Mucosa of stomach (tissue), 1 donor: Measurements from ENCODE around the gene GHDC.
A peak's percentile ranks its signal among the peaks of the same experiment; 100 is the strongest.

Source experiments
- H3K27me3 ChIP-seq: one replicate; pipeline ENCODE4 v1.7.0; 2013; ENCODE audit warnings: mild to moderate bottlenecking, low read length; ENCODE audit not compliant: control insufficient read depth, insufficient read depth
- H3K36me3 ChIP-seq: one replicate; pipeline ENCODE4 v1.7.0; 2013; ENCODE audit warnings: low read length; ENCODE audit not compliant: control insufficient read depth, insufficient read depth
- H3K4me1 ChIP-seq: one replicate; pipeline ENCODE4 v1.7.0; 2013; ENCODE audit warnings: mild to moderate bottlenecking, low read length; ENCODE audit not compliant: control insufficient read depth, insufficient read depth
- H3K4me3 ChIP-seq: one replicate; pipeline ENCODE4 v1.7.0; 2013; ENCODE audit warnings: low read length
- H3K9ac ChIP-seq: one replicate; pipeline ENCODE4 v1.7.0; 2013; ENCODE audit warnings: mild to moderate bottlenecking, low read length, moderate library complexity
- H3K9me3 ChIP-seq: one replicate; pipeline ENCODE4 v1.7.0; 2013; ENCODE audit warnings: mild to moderate bottlenecking, low read length, moderate library complexity; ENCODE audit not compliant: control insufficient read depth
- donor health status: Pancreatic carcinoma.

GHDC gene

DNA sequence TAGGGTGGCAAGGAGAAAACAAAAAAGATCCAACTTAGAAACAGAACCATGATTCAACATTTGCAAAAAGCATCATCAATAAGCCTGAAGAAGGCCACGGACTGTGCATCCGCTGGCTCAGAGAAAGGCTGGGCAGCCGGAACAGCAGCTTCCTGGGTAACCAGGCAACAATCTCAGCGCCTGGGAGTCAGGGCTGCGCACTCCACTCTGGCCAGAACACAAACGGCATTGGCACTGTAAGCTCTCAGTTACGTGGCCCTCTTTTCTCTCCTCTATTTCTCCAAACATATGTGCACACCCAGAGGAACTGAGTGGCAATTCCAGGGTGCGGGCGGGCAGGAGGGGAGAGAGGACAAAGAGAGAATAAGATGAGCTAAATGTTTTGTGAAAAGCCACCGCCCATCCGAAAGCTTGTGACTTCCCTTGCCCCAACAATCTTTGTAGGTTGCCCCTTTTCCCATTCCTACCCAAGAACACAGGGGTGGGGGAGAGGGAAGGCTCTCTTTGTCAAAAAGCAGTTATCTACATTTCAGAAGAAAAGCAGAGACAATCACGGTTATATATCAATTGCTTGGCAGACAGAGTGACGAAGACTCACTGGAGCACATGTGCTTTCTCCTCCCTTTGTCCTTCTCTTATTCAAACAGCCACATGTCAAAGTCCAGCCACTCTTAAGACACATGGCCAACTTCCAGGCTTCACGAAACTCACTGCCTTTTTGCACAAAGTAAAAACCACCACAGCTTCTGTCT is 6.6 kb upstream of the GHDC start:
- no peak overlapping the region for H3K9ac ChIP-seq
- H3K4me3 ChIP-seq: no peak overlapping the region
- H3K4me1 ChIP-seq: peaks cover 17% of the 10 kb centered on the region
- H3K27me3 ChIP-seq: no peaks in the 10 kb centered on the region
- peaks cover 3% of the 10 kb centered on the region for H3K36me3 ChIP-seq
- no peaks in the 10 kb centered on the region for H3K9me3 ChIP-seq

DNA sequence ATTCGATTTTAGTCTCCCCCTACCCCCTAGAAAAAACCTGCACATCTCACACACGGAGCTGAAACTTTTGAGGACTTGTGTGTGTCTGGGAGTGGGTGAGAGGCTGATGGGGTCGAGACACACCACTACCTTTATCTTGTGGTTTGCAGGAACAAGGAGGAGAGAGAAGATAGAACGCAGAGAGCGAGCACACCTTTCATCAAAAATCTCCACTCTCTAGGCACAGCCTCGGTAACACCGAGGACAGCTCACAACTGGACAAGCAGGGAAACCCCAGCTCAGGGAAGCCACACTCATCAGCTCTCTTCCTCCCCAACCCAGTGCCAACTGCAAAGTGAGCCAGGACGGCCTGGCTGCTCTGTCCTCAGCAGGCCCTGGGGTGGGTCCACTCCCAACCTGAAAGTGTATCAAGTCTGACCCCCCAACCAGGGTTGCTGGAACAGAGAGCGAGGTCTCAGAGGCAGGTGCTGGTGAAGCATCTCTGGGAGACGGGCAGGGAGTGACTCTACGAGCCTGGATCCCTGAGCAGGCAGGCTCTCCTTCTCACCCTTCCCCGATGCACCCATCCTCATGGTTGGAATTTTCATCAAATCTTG is 5.2 kb upstream of the GHDC start:
- Histone ChIP-seq H3K4me1 (peaks cover 18% of the 10 kb centered on the region), H3K9me3 (no peaks in the 10 kb centered on the region), H3K4me3 (no peak overlapping the region), H3K27me3 (no peaks in the 10 kb centered on the region), H3K9ac (no peak overlapping the region), H3K36me3 (no peaks in the 10 kb centered on the region)

DNA sequence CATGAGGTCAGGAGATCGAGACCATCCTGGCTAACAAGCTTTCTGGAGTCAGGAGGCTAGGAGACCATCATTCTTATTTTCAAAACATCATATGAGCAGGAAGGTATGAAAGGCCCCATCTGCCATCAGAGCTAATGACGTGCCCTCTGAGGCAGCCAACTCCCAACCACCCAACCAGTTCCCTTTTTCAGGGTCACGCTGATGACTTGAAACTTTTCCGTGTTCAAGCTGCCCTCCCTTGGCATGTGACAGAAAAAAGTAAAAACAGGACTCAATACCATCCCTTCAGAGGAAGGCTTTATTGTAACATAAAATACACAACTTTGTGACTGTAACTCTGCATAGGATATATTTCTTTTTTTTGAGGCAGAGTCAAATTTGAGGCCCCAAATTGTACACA is 4.6 kb upstream of the GHDC start:
- Histone ChIP-seq H3K9ac (no peak overlapping the region), H3K36me3 (no peaks in the 10 kb centered on the region), H3K27me3 (no peaks in the 10 kb centered on the region), H3K4me1 (peaks cover 24% of the 10 kb centered on the region), H3K4me3 (no peak overlapping the region), H3K9me3 (no peaks in the 10 kb centered on the region)

DNA sequence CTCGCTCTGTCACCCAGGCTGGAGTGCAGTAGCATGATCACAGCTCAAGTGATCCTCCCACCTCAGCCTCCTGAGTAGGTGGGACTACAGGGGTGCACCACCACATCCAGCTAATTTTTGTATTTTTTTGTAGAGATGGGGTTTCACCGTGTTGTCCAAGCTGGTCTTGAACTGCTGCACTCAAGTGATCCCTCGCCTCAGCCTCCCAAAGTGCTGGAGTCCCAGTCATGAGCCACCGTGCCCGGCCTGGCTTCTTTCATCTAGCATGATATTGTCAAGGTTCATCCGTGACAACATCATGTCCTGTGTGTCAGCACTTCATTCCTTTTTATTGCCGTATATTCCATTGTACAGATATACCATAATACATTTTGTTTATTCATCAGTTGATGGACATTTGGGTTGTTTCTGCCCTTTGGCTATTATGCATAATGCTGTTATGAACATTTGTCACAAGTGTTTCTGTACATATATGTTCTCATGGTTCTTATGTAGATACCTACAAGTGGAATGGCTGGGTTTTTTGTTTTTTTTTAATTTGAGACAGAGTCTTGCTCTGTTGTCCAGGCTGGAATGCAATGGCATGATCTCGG is 3.4 kb upstream of the GHDC start:
- Histone ChIP-seq H3K4me3 (no peak overlapping the region), H3K4me1 (peaks cover 34% of the 10 kb centered on the region), H3K27me3 (no peaks in the 10 kb centered on the region), H3K9ac (no peak overlapping the region), H3K9me3 (no peaks in the 10 kb centered on the region), H3K36me3 (no peaks in the 10 kb centered on the region)

DNA sequence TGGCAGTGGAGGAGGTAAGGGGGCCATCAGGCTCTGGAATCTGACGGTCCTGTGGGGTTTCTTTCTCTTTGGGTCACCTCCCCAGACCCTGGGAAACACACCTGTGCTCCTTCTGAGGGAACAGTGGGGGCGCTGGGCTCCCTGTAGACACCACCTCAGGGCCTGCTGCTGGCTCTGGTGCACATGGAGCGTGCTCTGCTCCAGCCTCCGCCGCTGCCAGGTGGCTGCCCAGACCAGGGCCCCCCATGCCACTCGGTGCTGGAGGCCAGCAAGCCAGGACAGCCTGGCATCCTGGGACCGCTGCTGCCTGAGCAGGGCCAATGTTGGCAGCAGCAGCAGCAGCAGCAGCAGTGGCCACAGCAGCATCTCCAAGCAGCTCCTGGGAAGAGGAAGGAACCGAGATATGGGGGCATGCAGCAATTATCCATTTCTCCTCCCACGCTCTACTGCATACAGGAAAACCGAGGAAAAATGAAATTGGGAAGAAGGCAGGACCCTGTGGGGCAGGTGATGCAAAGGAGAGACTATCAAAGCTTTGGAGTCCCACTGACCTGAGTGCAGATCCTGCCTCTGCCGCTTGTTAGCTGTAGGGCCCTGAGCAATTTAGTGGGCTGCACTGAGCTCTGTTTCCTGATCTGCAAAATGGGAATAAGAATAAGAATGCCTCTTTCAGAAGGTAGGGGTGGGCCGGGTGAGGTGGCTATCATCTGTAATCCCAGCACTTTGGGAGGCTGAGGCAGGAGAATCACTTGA is 902 bp downstream of the GHDC start:
- peaks cover 17% of the 10 kb centered on the region for H3K4me1 ChIP-seq
- peak overlapping the region; percentile 97 for H3K4me3 ChIP-seq
- no peaks in the 10 kb centered on the region for H3K36me3 ChIP-seq
- no peaks in the 10 kb centered on the region for H3K27me3 ChIP-seq
- H3K9me3 ChIP-seq: no peaks in the 10 kb centered on the region
- peak overlapping the region; percentile 86 for H3K9ac ChIP-seq

DNA sequence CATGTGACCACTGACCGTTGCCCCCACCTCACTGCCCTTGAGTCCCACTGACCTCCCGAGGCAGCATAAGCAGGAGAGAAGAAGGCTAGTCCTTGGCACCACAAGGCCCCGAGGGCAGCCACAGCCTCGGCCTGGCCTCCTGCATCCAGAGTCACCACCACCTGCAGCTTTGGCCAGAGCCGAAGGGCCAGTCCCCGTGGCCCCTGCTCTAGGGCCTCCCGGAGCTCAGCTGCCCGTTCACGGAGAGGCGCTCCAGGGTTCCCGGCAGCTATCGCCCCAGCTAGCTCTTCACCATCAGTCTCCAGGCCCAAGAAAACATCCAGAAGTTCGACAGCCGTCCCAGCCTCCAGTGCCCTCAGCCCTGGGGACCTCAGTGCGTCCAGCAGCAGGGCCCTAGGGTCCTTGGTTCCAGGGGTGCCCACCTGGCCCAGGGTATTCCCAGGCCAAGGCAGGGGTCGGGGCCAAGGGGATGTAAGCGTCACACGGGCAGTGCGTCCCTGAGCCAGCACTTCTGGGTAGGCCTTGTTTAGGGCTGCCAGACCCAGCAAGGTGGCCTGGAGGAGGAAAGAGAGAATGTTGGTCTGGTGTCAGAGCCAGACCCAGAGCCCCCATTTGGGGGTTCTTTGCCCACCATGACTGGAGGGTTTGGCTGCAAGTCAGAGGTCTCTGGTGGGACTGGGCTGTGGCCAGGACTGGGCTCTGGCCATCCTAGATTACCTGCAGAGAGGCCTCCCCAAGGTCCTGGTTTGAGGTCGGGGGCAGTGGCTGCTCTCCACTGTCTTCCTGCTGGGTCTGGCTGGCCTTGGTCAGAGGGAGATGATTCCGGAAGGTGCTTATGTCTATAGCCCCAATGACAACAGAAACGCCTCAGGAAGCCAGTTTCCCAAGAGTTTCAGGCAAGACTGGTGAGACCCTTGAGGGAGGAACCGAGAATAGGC is 1.8 kb downstream of the GHDC start:
- Histone ChIP-seq H3K9ac (no peak overlapping the region), H3K4me1 (peaks cover 17% of the 10 kb centered on the region), H3K27me3 (no peaks in the 10 kb centered on the region), H3K9me3 (no peaks in the 10 kb centered on the region), H3K4me3 (no peak overlapping the region), H3K36me3 (no peaks in the 10 kb centered on the region)

DNA sequence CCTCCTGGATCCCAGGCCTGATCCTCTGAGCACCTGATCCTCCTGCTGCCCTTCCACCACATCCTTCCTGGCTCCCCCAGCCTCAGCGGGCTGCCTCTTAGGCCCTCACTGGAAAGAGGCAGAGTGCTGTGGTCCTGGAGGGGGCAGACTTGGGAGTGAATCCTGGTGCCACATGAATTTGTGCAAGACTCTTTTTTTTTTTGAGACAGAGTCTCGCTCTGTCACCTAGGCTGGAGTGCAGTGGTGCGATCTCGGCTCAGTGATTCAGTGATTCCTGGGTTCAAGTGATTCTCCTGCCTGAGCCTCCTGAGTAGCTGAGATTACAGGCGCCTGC is 3.1 kb downstream of the GHDC start:
- no peak overlapping the region for H3K9ac ChIP-seq
- H3K4me3 ChIP-seq: no peak overlapping the region
- no peaks in the 10 kb centered on the region for H3K36me3 ChIP-seq
- peaks cover 17% of the 10 kb centered on the region for H3K4me1 ChIP-seq
- H3K9me3 ChIP-seq: no peaks in the 10 kb centered on the region
- no peaks in the 10 kb centered on the region for H3K27me3 ChIP-seq

DNA sequence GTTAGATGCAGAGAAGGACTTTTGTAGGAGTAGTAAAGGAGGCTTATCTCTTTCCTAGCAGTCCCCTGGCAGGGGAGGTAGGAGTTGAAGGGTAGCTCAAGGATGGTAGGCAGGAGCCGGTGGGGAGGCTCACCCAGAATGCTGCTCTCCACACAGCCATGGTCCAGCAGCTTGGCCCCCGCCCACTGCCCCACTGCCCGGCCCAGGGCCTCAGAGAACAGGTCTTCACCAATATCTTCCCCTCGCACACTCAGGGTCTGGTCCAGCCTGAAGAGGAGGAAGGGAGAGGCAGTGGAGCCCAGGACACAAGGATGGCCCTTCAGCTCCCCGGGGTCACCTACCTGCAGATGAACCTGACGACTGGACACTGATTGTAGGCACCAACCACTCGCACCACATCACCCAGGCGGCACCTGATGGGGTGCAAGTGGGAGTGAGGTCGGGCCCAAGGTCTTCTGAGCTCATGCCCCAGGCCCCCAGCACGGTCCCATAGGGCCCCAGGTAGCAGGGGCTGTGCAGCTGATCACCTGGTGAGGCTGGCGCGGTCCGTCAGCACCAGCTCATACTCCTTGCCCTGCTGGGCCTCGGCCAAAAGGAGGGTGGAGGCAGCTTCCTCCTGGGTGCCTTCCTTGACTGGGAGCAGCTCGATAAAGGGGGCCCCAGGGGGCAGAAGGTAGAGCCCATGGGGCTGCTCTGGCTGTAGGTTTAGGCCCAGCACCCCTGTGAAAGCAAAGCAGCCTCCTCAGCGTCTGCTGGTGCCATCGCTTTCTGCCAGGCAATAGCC is 3.6 kb downstream of the GHDC start:
- no peaks in the 10 kb centered on the region for H3K27me3 ChIP-seq
- no peak overlapping the region for H3K9ac ChIP-seq
- H3K36me3 ChIP-seq: no peaks in the 10 kb centered on the region
- H3K4me1 ChIP-seq: peaks cover 17% of the 10 kb centered on the region
- H3K4me3 ChIP-seq: no peak overlapping the region
- no peaks in the 10 kb centered on the region for H3K9me3 ChIP-seq

DNA sequence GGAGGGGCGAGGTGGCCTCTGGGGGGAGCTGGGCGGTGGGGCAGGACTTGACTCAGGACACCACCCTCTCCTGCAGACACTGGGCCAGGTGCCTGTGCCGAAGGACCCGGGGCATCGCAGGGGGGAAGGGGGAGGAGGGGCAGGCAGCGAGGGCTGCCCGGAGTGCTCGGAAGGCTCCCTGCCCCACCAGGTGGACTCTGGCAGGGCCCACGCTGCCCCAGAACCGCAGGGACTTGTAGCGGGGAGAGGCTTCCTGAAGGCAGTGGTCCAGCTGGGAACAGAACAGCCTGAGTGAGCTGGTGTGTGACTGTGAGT is 4.7 kb downstream of the GHDC start:
- no peak overlapping the region for H3K9ac ChIP-seq

DNA sequence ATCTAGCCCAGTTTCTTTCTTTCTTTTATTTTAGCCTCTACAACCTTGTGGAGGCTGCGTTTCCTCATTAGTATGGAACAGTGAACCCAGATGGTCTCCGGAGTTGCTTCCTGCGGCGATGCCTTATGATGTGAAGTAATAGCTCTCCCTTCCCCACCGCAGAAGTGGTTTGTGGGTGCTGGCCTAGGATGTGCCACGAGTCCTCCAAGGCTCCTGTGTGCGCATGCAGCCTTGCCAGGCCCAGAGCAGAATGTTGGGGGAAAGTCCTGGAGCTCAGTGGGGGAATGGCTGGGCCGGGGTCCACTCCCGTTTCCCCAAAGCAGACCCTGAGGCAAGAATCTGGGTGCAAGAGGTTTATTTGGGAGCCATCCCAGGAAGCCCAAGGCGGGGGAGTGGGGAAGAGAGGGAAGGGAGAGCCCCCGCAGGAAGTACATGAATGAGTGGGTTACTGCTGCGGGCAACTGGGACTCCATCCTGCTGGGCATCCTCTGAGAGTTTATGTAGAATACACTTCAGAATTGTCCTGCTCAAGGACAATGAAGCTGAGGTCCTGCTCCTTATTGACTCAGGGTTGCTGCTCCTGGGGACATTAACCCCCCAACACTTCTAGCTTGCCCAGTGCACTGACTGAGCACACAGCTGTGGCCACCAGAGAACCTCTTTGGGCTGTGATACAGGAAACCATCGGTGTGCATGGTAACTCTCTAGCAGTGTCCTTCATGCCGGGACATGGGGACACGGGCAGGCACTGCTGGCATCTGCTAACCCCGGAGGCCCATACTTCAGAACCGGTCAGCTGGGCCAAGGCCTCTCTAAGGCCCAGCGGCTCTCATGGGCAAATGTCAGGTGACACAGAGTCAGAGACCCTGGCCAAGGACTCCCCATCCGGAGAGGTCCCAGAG is 5.3 kb downstream of the GHDC start:
- no peaks in the 10 kb centered on the region for H3K27me3 ChIP-seq
- no peak overlapping the region for H3K4me3 ChIP-seq
- no peaks in the 10 kb centered on the region for H3K36me3 ChIP-seq
- no peak overlapping the region for H3K9ac ChIP-seq
- no peaks in the 10 kb centered on the region for H3K9me3 ChIP-seq
- H3K4me1 ChIP-seq: peaks cover 24% of the 10 kb centered on the region

More for the DNA sequence above, 4.7 kb downstream of the GHDC start:
- Histone ChIP-seq H3K4me3 (no peak overlapping the region), H3K4me1 (peaks cover 24% of the 10 kb centered on the region), H3K36me3 (no peaks in the 10 kb centered on the region), H3K27me3 (no peaks in the 10 kb centered on the region), H3K9me3 (no peaks in the 10 kb centered on the region)
